IMR-90 (cell line): Measurements from ENCODE around the gene KAT6B. TPM values are rescaled to one million over a fixed set of nuclear protein-coding genes. Genes with fewer than 3 reads are reported as not detected.

Experiments used
- ATAC-seq: fragments of 200-7000 bp; cut with Tn5 transposase; 2 replicates; pipeline ENCODE4 v1.9.1; 2020; ENCODE audit warnings: low read depth, mild to moderate bottlenecking, moderate library complexity
- BruUV-seq: library from RNA; stranded (reverse); fragments of 400-500 nt; replicated peaks from 2 replicates; lab custom pipeline; 2021; lab: Mats Ljungman, UMichigan
- CTCF ChIA-PET: fragments of 300-600 bp; formaldehyde crosslinking; extraction: SDS; loops from one replicate; lab custom pipeline; 2021; ENCODE audit warnings: antibody characterized with exemption; lab: Yijun Ruan, JAX
- POLR2A ChIA-PET: fragments of 300-600 bp; sonication (Branson Sonifier 250); formaldehyde crosslinking; loops from one replicate; lab custom pipeline; 2022; ENCODE audit warnings: antibody characterized with exemption; ENCODE audit not compliant: unreplicated experiment; lab: Charles Lee
- DNase-seq: peaks from one replicate; pipeline ENCODE4 v3.0.0; 2013
- H2AFZ ChIP-seq: replicated peaks from 2 replicates; pipeline ENCODE3; 2013; ENCODE audit warnings: low read length, mild to moderate bottlenecking; ENCODE audit not compliant: poor library complexity
- H2AK5ac ChIP-seq: 2 replicates; pipeline ENCODE4 v1.6.1; 2013; ENCODE audit warnings: low read depth, low read length, inconsistent platforms
- H2AK9ac ChIP-seq: replicated peaks from 2 replicates; pipeline ENCODE3; 2013; ENCODE audit warnings: mild to moderate bottlenecking, low read depth, low read length, moderate library complexity; ENCODE audit not compliant: poor library complexity
- H2BK120ac ChIP-seq: 2 replicates; pipeline ENCODE4 v1.6.1; 2013; ENCODE audit warnings: low read depth, low read length, inconsistent platforms
- H2BK15ac ChIP-seq: 3 replicates; pipeline ENCODE4 v1.6.1; 2013; ENCODE audit warnings: low read depth, low read length, inconsistent platforms
- H2BK20ac ChIP-seq: 2 replicates; pipeline ENCODE4 v1.6.1; 2013; ENCODE audit warnings: low read depth, mild to moderate bottlenecking, inconsistent platforms, low read length, moderate library complexity
- H2BK5ac ChIP-seq: 2 replicates; pipeline ENCODE4 v1.6.1; 2013; ENCODE audit warnings: mild to moderate bottlenecking, low read depth, low read length, inconsistent platforms; ENCODE audit not compliant: poor library complexity, severe bottlenecking
- H3K14ac ChIP-seq: replicated peaks from 2 replicates; pipeline ENCODE4 v1.6.1; 2013; ENCODE audit warnings: low read depth, low read length, inconsistent platforms
- H3K18ac ChIP-seq: 2 replicates; pipeline ENCODE4 v1.6.1; 2013; ENCODE audit warnings: low read depth, low read length, control low read depth
- H3K23ac ChIP-seq: 2 replicates; pipeline ENCODE4 v1.6.1; 2013; ENCODE audit warnings: low read depth, low read length, inconsistent platforms
- H3K27ac ChIP-seq: 2 replicates; pipeline ENCODE4 v1.5.1; 2013; ENCODE audit warnings: mild to moderate bottlenecking, control low read depth, low read length; ENCODE audit not compliant: insufficient read depth
- H3K27me3 ChIP-seq: 2 replicates; pipeline ENCODE4 v1.6.1; 2013; ENCODE audit warnings: low read length; ENCODE audit not compliant: control insufficient read depth, insufficient read depth
- H3K36me3 ChIP-seq: 2 replicates; pipeline ENCODE4 v1.6.1; 2013; ENCODE audit warnings: low read length, mixed read lengths; ENCODE audit not compliant: control insufficient read depth, insufficient read depth
- H3K4ac ChIP-seq: 2 replicates; pipeline ENCODE4 v1.6.1; 2013; ENCODE audit warnings: low read depth, low read length, inconsistent platforms
- H3K4me1 ChIP-seq: 2 replicates; pipeline ENCODE4 v1.6.1; 2013; ENCODE audit warnings: low read length, mixed read lengths; ENCODE audit not compliant: control insufficient read depth, insufficient read depth
- H3K4me2 ChIP-seq: 2 replicates; pipeline ENCODE4 v1.6.1; 2013; ENCODE audit warnings: low read depth, mild to moderate bottlenecking, control low read depth, low read length, moderate library complexity
- H3K4me3 ChIP-seq: 2 replicates; pipeline ENCODE4 v1.5.1; 2013; ENCODE audit warnings: low read depth, mild to moderate bottlenecking, control low read depth, low read length, moderate library complexity; ENCODE audit not compliant: insufficient read depth
- H3K56ac ChIP-seq: 2 replicates; pipeline ENCODE4 v1.6.1; 2013; ENCODE audit warnings: low read length, inconsistent platforms; ENCODE audit not compliant: insufficient read depth; ENCODE audit errors: extremely low read depth
- H3K79me1 ChIP-seq, 2 experiments: 2 replicates each; pipeline ENCODE4 v1.6.1; 2013; ENCODE audit warnings: low read length in 2 of 2, inconsistent platforms in 1 of 2, low read depth in 1 of 2
- H3K9ac ChIP-seq: 2 replicates; pipeline ENCODE4 v1.6.1; 2013; ENCODE audit warnings: low read depth, low read length, control low read depth
- H3K9me1 ChIP-seq: 2 replicates; pipeline ENCODE4 v1.6.1; 2013; ENCODE audit warnings: low read length, inconsistent platforms; ENCODE audit not compliant: insufficient read depth
- H3K9me3 ChIP-seq: 2 replicates; pipeline ENCODE4 v1.6.1; 2013; ENCODE audit warnings: low read length; ENCODE audit not compliant: control insufficient read depth, insufficient read depth
- H4K20me1 ChIP-seq: 2 replicates; pipeline ENCODE4 v1.6.1; 2013; ENCODE audit warnings: low read length, inconsistent platforms; ENCODE audit not compliant: insufficient read depth
- H4K5ac ChIP-seq: 2 replicates; pipeline ENCODE4 v1.6.1; 2013; ENCODE audit warnings: mild to moderate bottlenecking, low read depth, low read length, control low read depth
- H4K8ac ChIP-seq, 2 experiments: 2 replicates each; pipeline ENCODE4 v1.6.1; 2013; ENCODE audit warnings: low read depth in 2 of 2, low read length in 2 of 2, control low read depth in 1 of 2, inconsistent platforms in 1 of 2
- H4K91ac ChIP-seq: 2 replicates; pipeline ENCODE4 v1.6.1; 2013; ENCODE audit warnings: low read depth, low read length, inconsistent platforms; ENCODE audit not compliant: insufficient read depth
- BHLHE40 ChIP-seq: fragments of 150-350 bp; IDR thresholded peaks from 2 replicates; pipeline ENCODE4 v1.6.1; 2016; ENCODE audit warnings: mild to moderate bottlenecking, low read depth, low read length
- CEBPB ChIP-seq: IDR thresholded peaks from 2 replicates; pipeline ENCODE4 v1.6.1; 2012; ENCODE audit warnings: low read depth, low read length, improper control_type of control experiment
- CHD1 ChIP-seq: IDR thresholded peaks from 2 replicates; pipeline ENCODE4 v1.6.1; 2012; ENCODE audit warnings: low read depth, low read length, improper control_type of control experiment
- ELK1 ChIP-seq: fragments of 150-350 bp; IDR thresholded peaks from 2 replicates; pipeline ENCODE4 v1.6.1; 2016; ENCODE audit warnings: low read depth, mild to moderate bottlenecking, low read length, moderate library complexity, borderline replicate concordance
- FOS ChIP-seq: fragments of 150-350 bp; IDR thresholded peaks from 2 replicates; pipeline ENCODE4 v1.6.1; 2016; ENCODE audit warnings: low read depth, low read length
- MAFK ChIP-seq: IDR thresholded peaks from 2 replicates; pipeline ENCODE4 v1.6.1; 2012; ENCODE audit warnings: low read depth, low read length, improper control_type of control experiment
- MAZ ChIP-seq: IDR thresholded peaks from 2 replicates; pipeline ENCODE4 v1.6.1; 2012; ENCODE audit warnings: low read depth, mild to moderate bottlenecking, low read length, improper control_type of control experiment, moderate library complexity, borderline replicate concordance
- MXI1 ChIP-seq: IDR thresholded peaks from 2 replicates; pipeline ENCODE4 v1.6.1; 2012; ENCODE audit warnings: low read depth, mild to moderate bottlenecking, low read length, moderate library complexity, borderline replicate concordance
- NFE2L2 ChIP-seq: fragments of 150-350 bp; IDR thresholded peaks from 2 replicates; pipeline ENCODE4 v1.6.1; 2016; ENCODE audit warnings: low read depth, mild to moderate bottlenecking, low read length
- POLR2A ChIP-seq: IDR thresholded peaks from 2 replicates; pipeline ENCODE4 v1.6.1; 2012; ENCODE audit warnings: mild to moderate bottlenecking, low read depth, low read length
- RAD21 ChIP-seq: IDR thresholded peaks from 2 replicates; pipeline ENCODE4 v1.6.1; 2012; ENCODE audit warnings: low read length, improper control_type of control experiment
- RCOR1 ChIP-seq: IDR thresholded peaks from 2 replicates; pipeline ENCODE4 v1.6.1; 2012; ENCODE audit warnings: mild to moderate bottlenecking, low read length, improper control_type of control experiment; ENCODE audit not compliant: insufficient replicate concordance
- RFX5 ChIP-seq: IDR thresholded peaks from 2 replicates; pipeline ENCODE4 v1.8.0; 2012; ENCODE audit warnings: low read depth, mild to moderate bottlenecking, low read length, moderate library complexity
- SMC3 ChIP-seq: fragments of 150-350 bp; IDR thresholded peaks from 2 replicates; pipeline ENCODE4 v1.6.1; 2016; ENCODE audit warnings: low read depth, mild to moderate bottlenecking, antibody characterized with exemption, low read length, moderate library complexity
- USF2 ChIP-seq: fragments of 150-350 bp; IDR thresholded peaks from 2 replicates; pipeline ENCODE4 v1.6.1; 2017; ENCODE audit warnings: mild to moderate bottlenecking, antibody characterized with exemption, low read length, low read depth
- WGBS, 2 experiments: methylation state at CpG; one replicate each; pipeline versions ENCODE4 v1.1.5 to v1.1.7; 2013; ENCODE audit warnings: missing lambda C conversion rate in 2 of 2; ENCODE audit not compliant: insufficient read length in 1 of 2; ENCODE audit errors: extremely low coverage in 2 of 2; 5-methylcytosine and 5-hydroxymethylcytosine counted together
- dilution Hi-C: fragments of 300-500 bp; cut with HindIII; formaldehyde crosslinking; loops from one replicate; pipeline ENCODE4 v1.14.3; 2018; ENCODE audit warnings: low sequenced_read_pairs; ENCODE audit not compliant: unreplicated experiment
- in situ Hi-C: fragments of 300-500 bp; cut with MboI; formaldehyde crosslinking; loops from 3 replicates; pipeline ENCODE4 v1.14.3; 2019; ENCODE audit warnings: low sequenced_read_pairs, inconsistent platforms, mixed read lengths
- intact Hi-C: fragments of 100-400 bp; cut with micrococcal nuclease; formaldehyde crosslinking; loops from 2 replicates; pipeline ENCODE4 v1.10.0; 2022
- polyA plus RNA-seq, 3 experiments: library from polyadenylated mRNA; depleted of rRNA; stranded (reverse); fragments of >200 nt; gene quantifications; 2 replicates each; pipeline ENCODE4 v1.2.3, GENCODE V29; 2012; ENCODE audit warnings: low replicate concordance in 1 of 3
- total RNA-seq: library from RNA; depleted of rRNA; stranded (reverse); fragments of >200 nt; gene quantifications from 2 replicates; pipeline ENCODE4 v1.2.3, GENCODE V29; 2012
- TF ChIP-seq, protein P1 (sequence below): conservative IDR thresholded peaks from 2 replicates; pipeline ENCODE4 v1.5.1; 2012; ENCODE audit warnings: mild to moderate bottlenecking, low read depth, low read length, improper control_type of control experiment

The KAT6B gene
- total and polyA plus RNA-seq, 2 of the 4 experiments (the other 2 are of a cell fraction), result 8.8 to 28.1 TPM

- Histone ChIP-seq H2BK5ac (no peak overlapping the region), H3K79me1 (peaks cover 40 to 71% of the 10 kb centered on the region in 2 experiments), H3K4me1 (peaks cover 3% of the 10 kb centered on the region), H3K4me2 (no peak overlapping the region), H3K9me1 (peaks cover 18% of the 10 kb centered on the region), H3K23ac (no peak overlapping the region), H3K18ac (no peak overlapping the region), H4K5ac (no peak overlapping the region), H3K56ac (no peak overlapping the region), H3K27ac (no peak overlapping the region), H3K4me3 (no peak overlapping the region), H2BK15ac (no peak overlapping the region), H3K9ac (no peak overlapping the region), H4K8ac (no peak overlapping the region), H2AFZ (no peak overlapping the region), H2AK9ac (no peak overlapping the region), H3K27me3 (no peaks in the 10 kb centered on the region), H4K91ac (no peak overlapping the region), H3K14ac (no peak overlapping the region), H2BK120ac (no peak overlapping the region), H3K4ac (no peak overlapping the region), H2AK5ac (no peak overlapping the region), H3K9me3 (no peaks in the 10 kb centered on the region), H2BK20ac (no peak overlapping the region), H3K36me3 (no peaks in the 10 kb centered on the region), H4K20me1 (peaks cover 24% of the 10 kb centered on the region; the same call in 1 of the 2 replicates)
- ChIA-PET CTCF (interaction anchor here (0.5 kb wide), 1 partner anchor 64 kb away, joined by 4 read pairs; no protein-coding TSS in a partner anchor), POLR2A (no interaction called here)
- no TSS peak for BruUV-seq
- WGBS, 2 experiments, result no CpG with 5 or more reads among the region's 3 CpGs
- TF ChIP-seq SMC3, result no peak
- no peak for TF ChIP-seq CEBPB
- no peak for TF ChIP-seq POLR2A
- no peak for TF ChIP-seq CHD1
- TF ChIP-seq USF2, result no peak
- no peak for TF ChIP-seq MXI1
- TF ChIP-seq ELK1, result no peak
- TF ChIP-seq RFX5, result no peak
- no peak for TF ChIP-seq RCOR1
- no peak for TF ChIP-seq MAZ
- TF ChIP-seq MAFK, result no peak
- no peak for TF ChIP-seq NFE2L2
- TF ChIP-seq BHLHE40, result no peak
- TF ChIP-seq FOS, result no peak
- no peak for TF ChIP-seq RAD21
- TF ChIP-seq, protein P1, sequence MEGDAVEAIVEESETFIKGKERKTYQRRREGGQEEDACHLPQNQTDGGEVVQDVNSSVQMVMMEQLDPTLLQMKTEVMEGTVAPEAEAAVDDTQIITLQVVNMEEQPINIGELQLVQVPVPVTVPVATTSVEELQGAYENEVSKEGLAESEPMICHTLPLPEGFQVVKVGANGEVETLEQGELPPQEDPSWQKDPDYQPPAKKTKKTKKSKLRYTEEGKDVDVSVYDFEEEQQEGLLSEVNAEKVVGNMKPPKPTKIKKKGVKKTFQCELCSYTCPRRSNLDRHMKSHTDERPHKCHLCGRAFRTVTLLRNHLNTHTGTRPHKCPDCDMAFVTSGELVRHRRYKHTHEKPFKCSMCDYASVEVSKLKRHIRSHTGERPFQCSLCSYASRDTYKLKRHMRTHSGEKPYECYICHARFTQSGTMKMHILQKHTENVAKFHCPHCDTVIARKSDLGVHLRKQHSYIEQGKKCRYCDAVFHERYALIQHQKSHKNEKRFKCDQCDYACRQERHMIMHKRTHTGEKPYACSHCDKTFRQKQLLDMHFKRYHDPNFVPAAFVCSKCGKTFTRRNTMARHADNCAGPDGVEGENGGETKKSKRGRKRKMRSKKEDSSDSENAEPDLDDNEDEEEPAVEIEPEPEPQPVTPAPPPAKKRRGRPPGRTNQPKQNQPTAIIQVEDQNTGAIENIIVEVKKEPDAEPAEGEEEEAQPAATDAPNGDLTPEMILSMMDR, result no peak
- in situ Hi-C loops, result no loop called here
- intact Hi-C loops, result no loop called here
- DNase-seq (no peak), ATAC-seq (no peak)
- dilution Hi-C loops, result no loop called here
Measured at GRCh38 chr10:74903491-74903890, 77.1 kb downstream of the KAT6B start.
